Measurements from ENCODE around the gene SBF2.

DNA sequence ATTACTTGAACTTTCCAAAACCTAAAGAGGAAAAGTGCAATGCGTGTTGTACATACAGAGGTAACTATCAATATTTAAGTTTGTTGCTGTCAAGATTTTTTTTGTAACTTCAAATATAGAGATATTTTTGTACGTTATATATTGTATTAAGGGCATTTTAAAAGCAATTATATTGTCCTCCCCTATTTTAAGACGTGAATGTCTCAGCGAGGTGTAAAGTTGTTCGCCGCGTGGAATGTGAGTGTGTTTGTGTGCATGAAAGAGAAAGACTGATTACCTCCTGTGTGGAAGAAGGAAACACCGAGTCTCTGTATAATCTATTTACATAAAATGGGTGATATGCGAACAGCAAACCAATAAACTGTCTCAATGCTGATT is 13.0 kb upstream of the SBF2 start:
- no peak for TF ChIP-seq CTCF (IDR thresholded peaks at IDR 0.05)
- no peak for TF ChIP-seq EP300 (IDR thresholded peaks at IDR 0.05)
- no peak for TF ChIP-seq POLR2A (IDR thresholded peaks at IDR 0.05)

Data from tibial nerve (tissue), 4 donors.